ENCODE measurements around the gene BCORL1.

DNA sequence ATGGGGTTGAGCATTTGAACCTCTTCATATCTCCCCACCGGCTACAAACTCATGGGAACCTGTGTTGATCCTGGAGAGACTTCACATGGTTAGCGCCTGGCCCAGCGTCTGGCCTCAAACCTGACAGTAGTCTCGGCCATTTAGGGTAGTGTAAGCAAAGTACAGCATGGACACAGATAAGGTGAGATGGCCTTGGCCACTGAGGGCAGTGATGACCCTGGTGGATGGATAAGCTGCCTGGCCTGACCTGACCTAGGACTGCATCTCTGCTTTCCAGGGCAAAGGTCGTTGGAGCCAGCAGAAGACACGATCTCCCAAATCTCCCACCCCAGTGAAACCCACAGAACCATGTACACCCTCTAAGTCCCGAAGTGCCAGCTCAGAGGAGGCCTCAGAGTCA, 51.7 kb downstream of the BCORL1 start:
- TF ChIP-seq, protein P1, sequence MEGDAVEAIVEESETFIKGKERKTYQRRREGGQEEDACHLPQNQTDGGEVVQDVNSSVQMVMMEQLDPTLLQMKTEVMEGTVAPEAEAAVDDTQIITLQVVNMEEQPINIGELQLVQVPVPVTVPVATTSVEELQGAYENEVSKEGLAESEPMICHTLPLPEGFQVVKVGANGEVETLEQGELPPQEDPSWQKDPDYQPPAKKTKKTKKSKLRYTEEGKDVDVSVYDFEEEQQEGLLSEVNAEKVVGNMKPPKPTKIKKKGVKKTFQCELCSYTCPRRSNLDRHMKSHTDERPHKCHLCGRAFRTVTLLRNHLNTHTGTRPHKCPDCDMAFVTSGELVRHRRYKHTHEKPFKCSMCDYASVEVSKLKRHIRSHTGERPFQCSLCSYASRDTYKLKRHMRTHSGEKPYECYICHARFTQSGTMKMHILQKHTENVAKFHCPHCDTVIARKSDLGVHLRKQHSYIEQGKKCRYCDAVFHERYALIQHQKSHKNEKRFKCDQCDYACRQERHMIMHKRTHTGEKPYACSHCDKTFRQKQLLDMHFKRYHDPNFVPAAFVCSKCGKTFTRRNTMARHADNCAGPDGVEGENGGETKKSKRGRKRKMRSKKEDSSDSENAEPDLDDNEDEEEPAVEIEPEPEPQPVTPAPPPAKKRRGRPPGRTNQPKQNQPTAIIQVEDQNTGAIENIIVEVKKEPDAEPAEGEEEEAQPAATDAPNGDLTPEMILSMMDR (conservative IDR thresholded peaks at IDR 0.05 in 1 of 2, IDR thresholded peaks at IDR 0.05 in 1 of 2; ENCODE audit: low read depth in 1 of 2, low read length in 2 of 2): no peak
- TF ChIP-seq EZH2 (IDR thresholded peaks at IDR 0.05; ENCODE audit: low read length, missing control alignments): no peak

Data from fibroblast of lung (primary cell).